SK-N-SH (cell line): Measurements from ENCODE around the gene HPN. TPM values are rescaled to one million over a fixed set of nuclear protein-coding genes. Genes with fewer than 3 reads are reported as not detected.

Source experiments
- CTCF ChIA-PET: fragments of 300-600, 350-600 bp; formaldehyde crosslinking; extraction: SDS; loops from one replicate; lab custom pipeline; 2021; lab: Yijun Ruan, JAX
- POLR2A ChIA-PET: fragments of 350-600 bp; sonication (Branson Sonifier 250); formaldehyde crosslinking; extraction: SDS; loops from one replicate; lab custom pipeline; 2020; ENCODE audit warnings: antibody characterized with exemption, inconsistent platforms; lab: Yijun Ruan, JAX
- DNase-seq: peaks from one replicate; pipeline ENCODE4 v3.0.0; 2012
- H2AFZ ChIP-seq: fragments of 200-600 bp; sonication (generic); 2 replicates; pipeline ENCODE4 v1.8.1; 2016; ENCODE audit warnings: antibody characterized with exemption, mild to moderate bottlenecking, low read depth
- H3F3A ChIP-seq: fragments of 200-600 bp; sonication (generic); replicated peaks from 2 replicates; pipeline ENCODE3; 2016; ENCODE audit warnings: antibody characterized with exemption, mild to moderate bottlenecking; ENCODE audit not compliant: insufficient read depth
- H3K27ac ChIP-seq, 2 experiments: fragments of 200-500 bp in 1 of 2; fragments of 200-600 bp in 1 of 2; sonication (Bioruptor generic) in 1 of 2; sonication (generic), shearing (Covaris generic) in 1 of 2; 2 replicates each; pipeline versions ENCODE4 v1.5.1 to v1.6.1; 2014 to 2016; ENCODE audit warnings: low read depth in 2 of 2, inconsistent platforms in 1 of 2, low read length in 1 of 2, mild to moderate bottlenecking in 1 of 2, mixed read lengths in 1 of 2
- H3K27me3 ChIP-seq: fragments of 200-600 bp; sonication (generic), shearing (Covaris generic); 2 replicates; pipeline ENCODE4 v1.6.1; 2016; ENCODE audit warnings: mixed run types; ENCODE audit not compliant: insufficient read depth
- H3K36me3 ChIP-seq, 2 experiments: fragments of 200-500 bp in 1 of 2; fragments of 200-600 bp in 1 of 2; sonication (Bioruptor generic) in 1 of 2; sonication (generic) in 1 of 2; replicated peaks in 1 of 2; 2 replicates each; pipeline versions ENCODE3 to v1.5.1; 2014 to 2016; ENCODE audit warnings: low read length in 1 of 2, mild to moderate bottlenecking in 1 of 2; ENCODE audit not compliant: insufficient read depth in 2 of 2, control insufficient read depth in 1 of 2
- H3K4me1 ChIP-seq, 2 experiments: fragments of 200-500 bp in 1 of 2; fragments of 200-600 bp in 1 of 2; sonication (Bioruptor generic) in 1 of 2; sonication (generic), shearing (Covaris generic) in 1 of 2; 2 replicates each; pipeline versions ENCODE4 v1.5.1 to v1.6.1; 2014 to 2016; ENCODE audit warnings: low read depth in 1 of 2, low read length in 1 of 2, mixed run types in 1 of 2; ENCODE audit not compliant: insufficient read depth in 2 of 2, control insufficient read depth in 1 of 2
- H3K4me2 ChIP-seq: fragments of 200-600 bp; sonication (generic), shearing (Covaris generic); 2 replicates; pipeline ENCODE4 v1.6.1; 2017; ENCODE audit warnings: mixed run types
- H3K4me3 ChIP-seq, 2 experiments: fragments of 200-500 bp in 1 of 2; fragments of 200-600 bp in 1 of 2; sonication (Bioruptor generic) in 1 of 2; sonication (generic), shearing (Covaris generic) in 1 of 2; 2 replicates each; pipeline versions ENCODE4 v1.5.1 to v1.8.1; 2014 to 2016; ENCODE audit warnings: low read depth in 2 of 2, inconsistent platforms in 1 of 2, low read length in 1 of 2, mild to moderate bottlenecking in 1 of 2, mixed read lengths in 1 of 2, moderate library complexity in 1 of 2
- H3K79me2 ChIP-seq: fragments of 200-600 bp; sonication (generic); 2 replicates; pipeline ENCODE4 v1.8.1; 2017; ENCODE audit warnings: mild to moderate bottlenecking; ENCODE audit not compliant: insufficient read depth
- H3K9ac ChIP-seq: fragments of 200-600 bp; sonication (generic); 2 replicates; pipeline ENCODE4 v1.6.1; 2017; ENCODE audit warnings: mixed run types
- H3K9me2 ChIP-seq: fragments of 200-600 bp; sonication (generic); 2 replicates; pipeline ENCODE4 v1.6.1; 2017; ENCODE audit warnings: mixed run types
- H3K9me3 ChIP-seq: fragments of 200-600 bp; sonication (generic); 2 replicates; pipeline ENCODE4 v1.6.1; 2017; ENCODE audit warnings: mixed run types, mild to moderate bottlenecking, moderate library complexity
- H4K20me1 ChIP-seq: fragments of 200-600 bp; sonication (generic); 2 replicates; pipeline ENCODE4 v1.6.1; 2017; ENCODE audit warnings: mild to moderate bottlenecking, mixed run types; ENCODE audit not compliant: insufficient read depth
- EP300 ChIP-seq, 2 experiments: IDR thresholded peaks; 2 replicates each; pipeline versions ENCODE4 v1.4.0 to v1.6.1; 2012; ENCODE audit warnings: borderline replicate concordance in 1 of 2, low read depth in 1 of 2, low read length in 1 of 2
- EZH2phosphoT487 ChIP-seq: fragments of 200-600 bp; sonication (generic); IDR thresholded peaks from 2 replicates; pipeline ENCODE4 v1.6.1; 2017; ENCODE audit warnings: low read depth, mixed run types, mild to moderate bottlenecking, antibody characterized with exemption, moderate library complexity, borderline replicate concordance
- FOXJ3 ChIP-seq: sonication (generic); formaldehyde crosslinking; IDR thresholded peaks from 2 replicates; pipeline ENCODE4 v1.5.1; 2020; ENCODE audit warnings: mild to moderate bottlenecking, missing genetic modification reagents
- GATA2 ChIP-seq: sonication (generic); formaldehyde crosslinking; IDR thresholded peaks from 2 replicates; pipeline ENCODE4 v1.5.0; 2020; ENCODE audit warnings: mild to moderate bottlenecking, missing genetic modification reagents
- MEF2A ChIP-seq: IDR thresholded peaks from 2 replicates; pipeline ENCODE4 v1.4.0; 2012; ENCODE audit warnings: low read depth, borderline replicate concordance
- NFIC ChIP-seq: IDR thresholded peaks from 2 replicates; pipeline ENCODE4 v1.4.0; 2012; ENCODE audit warnings: borderline replicate concordance
- RAD21 ChIP-seq: IDR thresholded peaks from 2 replicates; pipeline ENCODE4 v1.6.1; 2012; ENCODE audit warnings: mild to moderate bottlenecking, low read length
- RXRA ChIP-seq: IDR thresholded peaks from 2 replicates; pipeline ENCODE4 v1.4.0; 2012; ENCODE audit warnings: low read depth, mild to moderate bottlenecking, borderline replicate concordance
- SMC3 ChIP-seq: IDR thresholded peaks from 2 replicates; pipeline ENCODE4 v1.6.1; 2012; ENCODE audit warnings: low read depth, low read length, improper control_type of control experiment
- TAF1 ChIP-seq: IDR thresholded peaks from 2 replicates; pipeline ENCODE4 v1.6.1; 2012; ENCODE audit warnings: low read depth, mild to moderate bottlenecking, low read length, moderate library complexity, borderline replicate concordance
- TEAD4 ChIP-seq: IDR thresholded peaks from 2 replicates; pipeline ENCODE4 v1.4.0; 2012; ENCODE audit warnings: mild to moderate bottlenecking, borderline replicate concordance; ENCODE audit not compliant: insufficient read depth
- WGBS: methylation state at CpG from one replicate; pipeline ENCODE4 v1.1.6; 2017; ENCODE audit warnings: low lambda C conversion rate; 5-methylcytosine and 5-hydroxymethylcytosine counted together
- polyA plus RNA-seq, 3 experiments: library from polyadenylated mRNA; depleted of rRNA; stranded (reverse); fragments of >200 nt; gene quantifications; 2 replicates each; pipeline ENCODE4 v1.2.3, GENCODE V29; 2012
- TF ChIP-seq, protein P1 (sequence below): fragments of 150-350 bp; IDR thresholded peaks from 2 replicates; pipeline ENCODE4 v1.6.1; 2017; ENCODE audit warnings: antibody characterized with exemption, low read length, low read depth, borderline replicate concordance
- TF ChIP-seq, protein P2 (sequence below): IDR thresholded peaks from 2 replicates; pipeline ENCODE4 v1.4.0; 2012; ENCODE audit warnings: low read depth
- TF ChIP-seq, protein P3 (sequence below): IDR thresholded peaks from 2 replicates; pipeline ENCODE4 v1.4.0; 2012; ENCODE audit warnings: low read depth, borderline replicate concordance
- TF ChIP-seq, protein P4 (sequence below): IDR thresholded peaks from 2 replicates; pipeline ENCODE4 v1.6.1; 2012; ENCODE audit warnings: mild to moderate bottlenecking, low read depth, low read length, moderate library complexity
- TF ChIP-seq, protein P5 (sequence below): IDR thresholded peaks from 2 replicates; pipeline ENCODE4 v1.4.0; 2012; ENCODE audit warnings: low read depth, borderline replicate concordance

The HPN gene
- polyA plus RNA-seq, 1 of the 3 experiments (the other 2 are of a cell fraction), result 0.05 TPM

DNA sequence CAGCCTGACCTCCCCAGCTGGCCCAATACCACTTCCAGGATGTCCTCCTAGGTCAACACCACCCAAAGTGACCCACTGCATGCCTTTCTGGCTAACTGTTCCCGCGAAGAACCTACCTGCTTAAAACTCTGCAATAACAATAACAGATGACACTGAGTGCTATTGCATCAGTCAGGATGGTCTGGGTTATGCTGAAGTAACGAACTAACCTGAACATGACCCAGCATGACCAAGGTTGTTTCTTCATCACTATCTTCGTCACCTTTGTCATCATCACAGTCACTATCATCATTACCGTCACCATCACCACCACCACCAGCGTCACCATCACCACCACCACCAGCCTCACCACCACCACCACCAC is 63.5 kb downstream of the HPN start:
- no peaks in the 10 kb centered on the region for H3K79me2 ChIP-seq
- H3K36me3 ChIP-seq, result no peaks in the 10 kb centered on the region
- no peak overlapping the region for H3K4me2 ChIP-seq
- H4K20me1 ChIP-seq, result no peaks in the 10 kb centered on the region
- POLR2A ChIA-PET, result no interaction called here
- CTCF ChIA-PET, result interaction anchor here (1.6 kb wide), 1 partner anchor 10 kb away, joined by 6 read pairs; no protein-coding TSS in a partner anchor
- H3K4me1 ChIP-seq, result no peaks in the 10 kb centered on the region
- no peak overlapping the region for H3K9ac ChIP-seq
- H3K4me3 ChIP-seq, result no peak overlapping the region
- WGBS, result 83% methylated on average over 6 of the region's 6 CpGs
- no peak overlapping the region for H3K27ac ChIP-seq
- H3K9me2 ChIP-seq, result no peaks in the 10 kb centered on the region
- no peaks in the 10 kb centered on the region for H3K9me3 ChIP-seq
- peaks cover 4% of the 10 kb centered on the region for H3F3A ChIP-seq
- no peaks in the 10 kb centered on the region for H3K27me3 ChIP-seq
- H2AFZ ChIP-seq, result no peak overlapping the region
- DNase-seq, result no peak
- no peak for TF ChIP-seq TAF1
- TF ChIP-seq GATA2, result no peak
- no peak for TF ChIP-seq FOXJ3
- TF ChIP-seq, protein P1, sequence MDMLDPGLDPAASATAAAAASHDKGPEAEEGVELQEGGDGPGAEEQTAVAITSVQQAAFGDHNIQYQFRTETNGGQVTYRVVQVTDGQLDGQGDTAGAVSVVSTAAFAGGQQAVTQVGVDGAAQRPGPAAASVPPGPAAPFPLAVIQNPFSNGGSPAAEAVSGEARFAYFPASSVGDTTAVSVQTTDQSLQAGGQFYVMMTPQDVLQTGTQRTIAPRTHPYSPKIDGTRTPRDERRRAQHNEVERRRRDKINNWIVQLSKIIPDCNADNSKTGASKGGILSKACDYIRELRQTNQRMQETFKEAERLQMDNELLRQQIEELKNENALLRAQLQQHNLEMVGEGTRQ, result no peak
- no peak for TF ChIP-seq RXRA
- TF ChIP-seq EZH2phosphoT487, result no peak
- TF ChIP-seq, protein P2, sequence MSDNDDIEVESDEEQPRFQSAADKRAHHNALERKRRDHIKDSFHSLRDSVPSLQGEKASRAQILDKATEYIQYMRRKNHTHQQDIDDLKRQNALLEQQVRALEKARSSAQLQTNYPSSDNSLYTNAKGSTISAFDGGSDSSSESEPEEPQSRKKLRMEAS, result no peak

DNA sequence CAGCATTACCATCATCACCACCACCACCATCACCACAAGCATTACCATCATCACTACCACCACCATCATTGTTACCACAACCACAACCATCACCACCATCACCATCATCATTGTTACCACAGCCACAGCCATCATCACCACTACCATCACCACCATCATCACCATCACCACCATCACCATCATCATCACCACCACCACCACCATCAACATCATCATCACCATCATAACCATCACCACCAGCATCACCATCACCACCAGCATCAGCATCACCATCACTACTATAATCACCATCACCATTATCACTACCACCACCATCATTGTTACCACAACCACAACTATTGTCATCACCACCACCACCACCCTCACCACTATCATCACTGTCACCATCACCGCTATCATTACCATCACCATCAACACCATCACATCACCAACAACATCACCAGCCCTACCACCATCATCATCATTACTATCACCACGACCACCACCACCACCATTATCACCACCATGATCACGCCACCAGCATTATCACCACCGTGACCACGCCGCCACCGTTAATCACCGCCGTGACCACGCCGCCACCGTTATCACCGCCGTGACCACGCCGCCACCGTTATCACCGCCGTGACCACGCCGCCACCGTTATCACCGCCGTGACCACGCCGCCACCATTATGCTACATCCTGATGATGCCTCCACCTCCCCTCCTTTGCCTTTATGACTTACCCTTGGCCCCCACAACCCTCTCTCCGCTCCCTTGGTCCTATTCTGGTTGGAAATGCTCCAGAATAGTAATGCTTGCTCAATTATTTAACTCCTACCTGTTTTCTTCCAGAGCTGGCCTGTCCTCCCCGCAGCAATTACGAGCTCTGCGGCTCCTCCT is 64.1 kb downstream of the HPN start:
- Histone ChIP-seq H4K20me1 (no peaks in the 10 kb centered on the region), H3K9ac (no peak overlapping the region), H3K9me3 (no peaks in the 10 kb centered on the region), H3K27ac (no peak overlapping the region), H3K27me3 (no peaks in the 10 kb centered on the region), H3K9me2 (no peaks in the 10 kb centered on the region), H3K79me2 (no peaks in the 10 kb centered on the region), H2AFZ (no peak overlapping the region), H3K4me3 (no peak overlapping the region)
- CTCF ChIA-PET, result interaction anchor here (0.7 to 1.6 kb wide), 3 partner anchors 9 to 10 kb away, joined by 3 to 6 read pairs (median 6); partner anchors contain the start of gene FXYD3
- TF ChIP-seq RAD21 (no peak), TEAD4 (no peak), FOXJ3 (no peak), EP300 (IDR thresholded peaks at IDR 0.05; ENCODE audit: borderline replicate concordance in 1 of 2, low read depth in 1 of 2, low read length in 1 of 2) (no peak), SMC3 (no peak), NFIC (no peak), MEF2A (no peak)
- TF ChIP-seq, protein P3, sequence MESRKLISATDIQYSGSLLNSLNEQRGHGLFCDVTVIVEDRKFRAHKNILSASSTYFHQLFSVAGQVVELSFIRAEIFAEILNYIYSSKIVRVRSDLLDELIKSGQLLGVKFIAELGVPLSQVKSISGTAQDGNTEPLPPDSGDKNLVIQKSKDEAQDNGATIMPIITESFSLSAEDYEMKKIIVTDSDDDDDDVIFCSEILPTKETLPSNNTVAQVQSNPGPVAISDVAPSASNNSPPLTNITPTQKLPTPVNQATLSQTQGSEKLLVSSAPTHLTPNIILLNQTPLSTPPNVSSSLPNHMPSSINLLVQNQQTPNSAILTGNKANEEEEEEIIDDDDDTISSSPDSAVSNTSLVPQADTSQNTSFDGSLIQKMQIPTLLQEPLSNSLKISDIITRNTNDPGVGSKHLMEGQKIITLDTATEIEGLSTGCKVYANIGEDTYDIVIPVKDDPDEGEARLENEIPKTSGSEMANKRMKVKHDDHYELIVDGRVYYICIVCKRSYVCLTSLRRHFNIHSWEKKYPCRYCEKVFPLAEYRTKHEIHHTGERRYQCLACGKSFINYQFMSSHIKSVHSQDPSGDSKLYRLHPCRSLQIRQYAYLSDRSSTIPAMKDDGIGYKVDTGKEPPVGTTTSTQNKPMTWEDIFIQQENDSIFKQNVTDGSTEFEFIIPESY, result no peak
- TF ChIP-seq, protein P4, sequence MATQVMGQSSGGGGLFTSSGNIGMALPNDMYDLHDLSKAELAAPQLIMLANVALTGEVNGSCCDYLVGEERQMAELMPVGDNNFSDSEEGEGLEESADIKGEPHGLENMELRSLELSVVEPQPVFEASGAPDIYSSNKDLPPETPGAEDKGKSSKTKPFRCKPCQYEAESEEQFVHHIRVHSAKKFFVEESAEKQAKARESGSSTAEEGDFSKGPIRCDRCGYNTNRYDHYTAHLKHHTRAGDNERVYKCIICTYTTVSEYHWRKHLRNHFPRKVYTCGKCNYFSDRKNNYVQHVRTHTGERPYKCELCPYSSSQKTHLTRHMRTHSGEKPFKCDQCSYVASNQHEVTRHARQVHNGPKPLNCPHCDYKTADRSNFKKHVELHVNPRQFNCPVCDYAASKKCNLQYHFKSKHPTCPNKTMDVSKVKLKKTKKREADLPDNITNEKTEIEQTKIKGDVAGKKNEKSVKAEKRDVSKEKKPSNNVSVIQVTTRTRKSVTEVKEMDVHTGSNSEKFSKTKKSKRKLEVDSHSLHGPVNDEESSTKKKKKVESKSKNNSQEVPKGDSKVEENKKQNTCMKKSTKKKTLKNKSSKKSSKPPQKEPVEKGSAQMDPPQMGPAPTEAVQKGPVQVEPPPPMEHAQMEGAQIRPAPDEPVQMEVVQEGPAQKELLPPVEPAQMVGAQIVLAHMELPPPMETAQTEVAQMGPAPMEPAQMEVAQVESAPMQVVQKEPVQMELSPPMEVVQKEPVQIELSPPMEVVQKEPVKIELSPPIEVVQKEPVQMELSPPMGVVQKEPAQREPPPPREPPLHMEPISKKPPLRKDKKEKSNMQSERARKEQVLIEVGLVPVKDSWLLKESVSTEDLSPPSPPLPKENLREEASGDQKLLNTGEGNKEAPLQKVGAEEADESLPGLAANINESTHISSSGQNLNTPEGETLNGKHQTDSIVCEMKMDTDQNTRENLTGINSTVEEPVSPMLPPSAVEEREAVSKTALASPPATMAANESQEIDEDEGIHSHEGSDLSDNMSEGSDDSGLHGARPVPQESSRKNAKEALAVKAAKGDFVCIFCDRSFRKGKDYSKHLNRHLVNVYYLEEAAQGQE, result no peak
- TF ChIP-seq, protein P5, sequence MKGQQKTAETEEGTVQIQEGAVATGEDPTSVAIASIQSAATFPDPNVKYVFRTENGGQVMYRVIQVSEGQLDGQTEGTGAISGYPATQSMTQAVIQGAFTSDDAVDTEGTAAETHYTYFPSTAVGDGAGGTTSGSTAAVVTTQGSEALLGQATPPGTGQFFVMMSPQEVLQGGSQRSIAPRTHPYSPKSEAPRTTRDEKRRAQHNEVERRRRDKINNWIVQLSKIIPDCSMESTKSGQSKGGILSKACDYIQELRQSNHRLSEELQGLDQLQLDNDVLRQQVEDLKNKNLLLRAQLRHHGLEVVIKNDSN, result no peak
- TF ChIP-seq, all 33 proteins: peak for 0
- Histone ChIP-seq H3K4me2 (no peak overlapping the region), H3K36me3 (no peaks in the 10 kb centered on the region), H3F3A (peaks cover 4% of the 10 kb centered on the region), H3K4me1 (no peaks in the 10 kb centered on the region)
- 82% methylated on average over 30 of the region's 30 CpGs for WGBS
- POLR2A ChIA-PET, result no interaction called here
- DNase-seq, result no peak
